Measurements from ENCODE around the gene INPP5K.
"Not testable (repeated sequence)": the region's sequence is repeated elsewhere in the genome, so short reads cannot be mapped to it uniquely, and the experiment has no call there.

GRCh38 chr17:1508709-1509108, 7.7 kb downstream of the INPP5K start:
- TF ChIP-seq CTCF (IDR thresholded peaks at IDR 0.05; ENCODE audit: poor library complexity, severe bottlenecking); TAF1 (IDR thresholded peaks at IDR 0.05; ENCODE audit: low read depth); EZH2 (IDR thresholded peaks at IDR 0.05; ENCODE audit: borderline replicate concordance, insufficient read depth, low read length, poor library complexity, severe bottlenecking); SMC3 (conservative IDR thresholded peaks at IDR 0.05; ENCODE audit: poor library complexity); POLR2AphosphoS5 (IDR thresholded peaks at IDR 0.05); EP300 (conservative IDR thresholded peaks at IDR 0.05; ENCODE audit: poor library complexity, severe bottlenecking); RAD21 (conservative IDR thresholded peaks at IDR 0.05); REST (IDR thresholded peaks at IDR 0.05; ENCODE audit: borderline replicate concordance): not testable (repeated sequence)

All from neural cell (in vitro differentiated cells).